SK-N-MC (cell line): Measurements from ENCODE around the gene FKBP1A.

Source experiments
- EZH2 ChIP-seq: fragments of 200-600 bp; sonication (generic); IDR thresholded peaks from one replicate; pipeline ENCODE4 v1.6.1; 2017; ENCODE audit warnings: antibody characterized with exemption
- POLR2AphosphoS5 ChIP-seq: IDR thresholded peaks from 2 replicates; pipeline ENCODE4 v1.6.1; 2012; ENCODE audit warnings: mild to moderate bottlenecking, low read depth, low read length, borderline replicate concordance

GRCh38 chr20:1327827-1328679, 64.8 kb downstream of the FKBP1A start:
- no peak for TF ChIP-seq POLR2AphosphoS5
- no peak for TF ChIP-seq EZH2
